ENCODE results near the gene GABRR3.

DNA sequence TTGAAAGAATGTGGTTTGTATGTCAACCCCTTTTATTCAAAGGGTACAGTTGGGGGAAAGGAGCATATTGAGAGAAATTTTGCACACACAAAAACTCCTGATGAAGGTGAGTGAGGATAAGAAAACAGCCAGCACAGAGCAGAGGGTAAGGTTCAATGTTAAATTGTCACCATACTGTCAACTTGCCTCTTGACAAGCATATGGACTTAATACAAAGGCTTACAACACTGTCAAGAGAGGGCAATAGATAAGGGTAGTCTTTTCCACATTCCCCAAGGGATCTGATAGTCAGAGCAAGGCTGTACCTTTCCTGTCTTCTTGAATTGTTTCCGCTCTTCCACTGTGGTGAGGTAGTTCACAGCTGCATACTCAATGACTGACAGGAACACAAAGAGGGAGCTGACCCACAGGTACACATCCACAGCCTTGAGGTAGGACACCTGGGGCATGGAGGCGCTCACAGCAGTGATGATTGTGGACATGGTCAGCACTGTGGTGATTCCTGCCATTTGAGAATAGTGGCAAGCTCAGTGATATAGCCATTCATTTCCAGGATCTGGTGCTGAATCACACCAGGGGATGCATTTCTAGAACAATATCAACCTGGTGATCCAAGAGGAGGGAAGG is 42.5 kb downstream of the GABRR3 start:
- TF ChIP-seq, protein P1, sequence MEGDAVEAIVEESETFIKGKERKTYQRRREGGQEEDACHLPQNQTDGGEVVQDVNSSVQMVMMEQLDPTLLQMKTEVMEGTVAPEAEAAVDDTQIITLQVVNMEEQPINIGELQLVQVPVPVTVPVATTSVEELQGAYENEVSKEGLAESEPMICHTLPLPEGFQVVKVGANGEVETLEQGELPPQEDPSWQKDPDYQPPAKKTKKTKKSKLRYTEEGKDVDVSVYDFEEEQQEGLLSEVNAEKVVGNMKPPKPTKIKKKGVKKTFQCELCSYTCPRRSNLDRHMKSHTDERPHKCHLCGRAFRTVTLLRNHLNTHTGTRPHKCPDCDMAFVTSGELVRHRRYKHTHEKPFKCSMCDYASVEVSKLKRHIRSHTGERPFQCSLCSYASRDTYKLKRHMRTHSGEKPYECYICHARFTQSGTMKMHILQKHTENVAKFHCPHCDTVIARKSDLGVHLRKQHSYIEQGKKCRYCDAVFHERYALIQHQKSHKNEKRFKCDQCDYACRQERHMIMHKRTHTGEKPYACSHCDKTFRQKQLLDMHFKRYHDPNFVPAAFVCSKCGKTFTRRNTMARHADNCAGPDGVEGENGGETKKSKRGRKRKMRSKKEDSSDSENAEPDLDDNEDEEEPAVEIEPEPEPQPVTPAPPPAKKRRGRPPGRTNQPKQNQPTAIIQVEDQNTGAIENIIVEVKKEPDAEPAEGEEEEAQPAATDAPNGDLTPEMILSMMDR (IDR thresholded peaks at IDR 0.05 in 8 of 11, conservative IDR thresholded peaks at IDR 0.05 in 3 of 11), result no peak
- no peak for TF ChIP-seq POLR2A (IDR thresholded peaks at IDR 0.05)

All from spleen (tissue), 7 donors.